Kidney epithelial cell (primary cell): ENCODE measurements around the gene MYCBP2. TPM values are rescaled to one million over a fixed set of nuclear protein-coding genes. Genes with fewer than 3 reads are reported as not detected.

Experiments used
- DNase-seq: peaks from one replicate; pipeline ENCODE4 v3.0.0-alpha.2; 2010; ENCODE audit warnings: low read depth
- H3K27me3 ChIP-seq: 2 replicates; pipeline ENCODE4 v1.6.0; 2011; ENCODE audit warnings: low read length; ENCODE audit not compliant: control insufficient read depth, insufficient read depth
- H3K36me3 ChIP-seq: 2 replicates; pipeline ENCODE4 v1.5.1; 2011; ENCODE audit warnings: low read length; ENCODE audit not compliant: control insufficient read depth, insufficient read depth
- H3K4me3 ChIP-seq: 2 replicates; pipeline ENCODE4 v1.5.1; 2011; ENCODE audit warnings: low read depth, mild to moderate bottlenecking, control low read depth, low read length
- total RNA-seq: library from RNA; depleted of rRNA; stranded (reverse); fragments of >200 nt; gene quantifications from 2 replicates; pipeline ENCODE4 v1.2.3, GENCODE V29; 2015
- TF ChIP-seq, protein P1 (sequence below): IDR thresholded peaks from 2 replicates; pipeline ENCODE4 v1.5.1; 2011; ENCODE audit warnings: mild to moderate bottlenecking, moderate library complexity, low read length, control low read depth, inconsistent platforms; ENCODE audit not compliant: insufficient read depth, poor library complexity, severe bottlenecking

The MYCBP2 gene
- total RNA-seq, result 46.3 and 51.6 TPM in 2 replicates

GRCh38 chr13:77326905-77327604 lies at the start of gene MYCBP2:
TSS of gene MYCBP2 (minus strand) at chr13:77327094. CDS start at chr13:77326775, 319 bp downstream.
- peak within 1 kb of the TSS; percentile 80 for H3K4me3 ChIP-seq
- peak; percentile 89 for DNase-seq
- TF ChIP-seq, protein P1, sequence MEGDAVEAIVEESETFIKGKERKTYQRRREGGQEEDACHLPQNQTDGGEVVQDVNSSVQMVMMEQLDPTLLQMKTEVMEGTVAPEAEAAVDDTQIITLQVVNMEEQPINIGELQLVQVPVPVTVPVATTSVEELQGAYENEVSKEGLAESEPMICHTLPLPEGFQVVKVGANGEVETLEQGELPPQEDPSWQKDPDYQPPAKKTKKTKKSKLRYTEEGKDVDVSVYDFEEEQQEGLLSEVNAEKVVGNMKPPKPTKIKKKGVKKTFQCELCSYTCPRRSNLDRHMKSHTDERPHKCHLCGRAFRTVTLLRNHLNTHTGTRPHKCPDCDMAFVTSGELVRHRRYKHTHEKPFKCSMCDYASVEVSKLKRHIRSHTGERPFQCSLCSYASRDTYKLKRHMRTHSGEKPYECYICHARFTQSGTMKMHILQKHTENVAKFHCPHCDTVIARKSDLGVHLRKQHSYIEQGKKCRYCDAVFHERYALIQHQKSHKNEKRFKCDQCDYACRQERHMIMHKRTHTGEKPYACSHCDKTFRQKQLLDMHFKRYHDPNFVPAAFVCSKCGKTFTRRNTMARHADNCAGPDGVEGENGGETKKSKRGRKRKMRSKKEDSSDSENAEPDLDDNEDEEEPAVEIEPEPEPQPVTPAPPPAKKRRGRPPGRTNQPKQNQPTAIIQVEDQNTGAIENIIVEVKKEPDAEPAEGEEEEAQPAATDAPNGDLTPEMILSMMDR, result no peak
- no peaks in the 10 kb centered on the region for H3K27me3 ChIP-seq
- no peaks in the 10 kb centered on the region for H3K36me3 ChIP-seq

- Histone ChIP-seq H3K36me3 (no peaks in the 10 kb centered on the region), H3K27me3 (no peaks in the 10 kb centered on the region), H3K4me3 (no peak overlapping the region)
- DNase-seq, result no peak
- TF ChIP-seq, protein P1, result no peak
Measured at GRCh38 chr13:77375560-77376108, 48.7 kb upstream of the MYCBP2 start.

- TF ChIP-seq, protein P1, result no peak
- DNase-seq, result no peak
- H3K4me3 ChIP-seq, result no peak overlapping the region
- no peaks in the 10 kb centered on the region for H3K36me3 ChIP-seq
- H3K27me3 ChIP-seq, result no peaks in the 10 kb centered on the region
Measured at GRCh38 chr13:77374786-77375185, 47.9 kb upstream of the MYCBP2 start.

- no peak overlapping the region for H3K4me3 ChIP-seq
- no peaks in the 10 kb centered on the region for H3K36me3 ChIP-seq
- no peak for DNase-seq
- TF ChIP-seq, protein P1, result no peak
- H3K27me3 ChIP-seq, result no peaks in the 10 kb centered on the region
Measured at GRCh38 chr13:77374339-77374738, 47.4 kb upstream of the MYCBP2 start.

DNA sequence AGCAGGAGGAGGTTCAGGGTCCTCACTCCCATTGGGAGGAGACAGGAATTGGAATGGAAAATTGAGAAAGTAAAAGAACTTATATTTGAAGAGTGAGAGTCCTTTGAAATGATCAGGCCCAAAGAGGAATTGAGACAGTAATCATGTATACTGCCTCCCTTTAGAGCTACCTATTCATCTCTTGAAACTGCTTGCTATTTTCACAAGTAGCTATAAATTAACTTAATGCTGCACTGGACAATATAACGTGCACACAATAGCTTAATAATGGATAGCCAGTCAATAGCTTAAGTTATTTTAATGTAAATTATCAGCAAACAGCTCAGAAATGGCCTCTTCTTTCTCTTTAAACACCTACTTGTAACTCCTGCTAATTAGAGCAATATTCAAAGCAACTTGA lies 46.6 kb upstream of the MYCBP2 start:
- DNase-seq, result no peak
- H3K27me3 ChIP-seq, result no peaks in the 10 kb centered on the region
- no peaks in the 10 kb centered on the region for H3K36me3 ChIP-seq
- no peak overlapping the region for H3K4me3 ChIP-seq
- TF ChIP-seq, protein P1, result no peak
